GM23248 (cell line): Measurements from ENCODE around the gene FGF10.

Experiments used
- EZH2 ChIP-seq: fragments of 200-600 bp; sonication (generic); IDR thresholded peaks from 2 replicates; pipeline ENCODE4 v1.6.1; 2018; ENCODE audit warnings: antibody characterized with exemption, mild to moderate bottlenecking; ENCODE audit not compliant: insufficient read depth, poor library complexity, severe bottlenecking
- EZH2phosphoT487 ChIP-seq: fragments of 200-600 bp; sonication (generic); IDR thresholded peaks from 2 replicates; pipeline ENCODE4 v1.6.1; 2018; ENCODE audit warnings: antibody characterized with exemption, moderate library complexity, mild to moderate bottlenecking, low read depth; ENCODE audit not compliant: insufficient read depth

DNA sequence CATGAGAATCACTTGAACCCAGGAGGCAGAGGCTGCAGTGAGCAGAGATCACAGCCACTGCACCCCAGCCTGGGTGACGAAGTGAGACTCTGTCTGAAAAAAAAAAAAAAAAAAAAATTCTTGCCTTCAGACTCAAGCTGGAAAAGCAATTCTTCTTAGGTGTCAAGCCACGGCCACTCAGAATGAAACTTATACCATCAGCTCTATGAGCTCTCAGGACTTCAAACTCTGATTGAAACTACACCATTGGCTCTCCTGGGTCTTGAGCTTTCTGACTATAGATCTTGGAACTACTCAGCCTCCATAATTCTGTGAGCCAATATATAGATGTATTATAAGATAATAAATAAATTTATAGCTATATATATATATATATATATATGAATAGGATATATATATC, 12.9 kb upstream of the FGF10 start:
- no peak for TF ChIP-seq EZH2
- TF ChIP-seq EZH2phosphoT487 = no peak
